GM12892 (cell line): ENCODE results near the gene RUFY2.

Experiments used
- POLR2A ChIP-seq: IDR thresholded peaks from 2 replicates; pipeline ENCODE4 v1.6.1; 2011; ENCODE audit warnings: low read depth, low read length, control low read depth
- POLR2AphosphoS5 ChIP-seq: IDR thresholded peaks from 2 replicates; pipeline ENCODE4 v1.6.1; 2011; ENCODE audit warnings: low read depth, low read length, control low read depth
- TAF1 ChIP-seq: IDR thresholded peaks from 2 replicates; pipeline ENCODE4 v1.6.1; 2011; ENCODE audit warnings: low read depth, mild to moderate bottlenecking, control low read depth, low read length, borderline replicate concordance

- TF ChIP-seq POLR2AphosphoS5 (no peak), POLR2A (no peak), TAF1 (no peak)
Measured at GRCh38 chr10:68348265-68348741, 58.8 kb downstream of the RUFY2 start.
